Activated CD4-positive, alpha-beta memory T cell treated with anti-CD3 and anti-CD28 coated beads, Interleukin-2, amount 10 ng/mL, durations not matched to agents 7 days and 5 days (primary cell): ENCODE results near the gene SEC31A. TPM values are rescaled to one million over a fixed set of nuclear protein-coding genes. Genes with fewer than 3 reads are reported as not detected.
"Not testable (repeated sequence)": the region's sequence is repeated elsewhere in the genome, so short reads cannot be mapped to it uniquely, and the experiment has no call there.

Source experiments
- CTCF ChIA-PET: fragments of 350-600 bp; sonication (Branson Sonifier 250); formaldehyde crosslinking; loops from one replicate; lab custom pipeline; 2021; ENCODE audit warnings: antibody characterized with exemption, inconsistent platforms; lab: Charles Lee
- POLR2A ChIA-PET: fragments of 350-600 bp; sonication (Branson Sonifier 250); formaldehyde crosslinking; loops from one replicate; lab custom pipeline; 2021; ENCODE audit warnings: antibody characterized with exemption; lab: Charles Lee
- DNase-seq: peaks from one replicate; pipeline ENCODE4 v3.0.0-alpha.2; 2020
- H3K27ac Mint-ChIP-seq: one replicate; pipeline ENCODE4 v1.8.0; 2021; ENCODE audit warnings: mild to moderate bottlenecking, mixed read lengths
- H3K27me3 Mint-ChIP-seq: one replicate; pipeline ENCODE4 v1.8.0; 2021; ENCODE audit warnings: mixed read lengths
- H3K36me3 Mint-ChIP-seq: one replicate; pipeline ENCODE4 v1.8.0; 2021; ENCODE audit warnings: low read depth, mixed read lengths
- H3K4me1 Mint-ChIP-seq: one replicate; pipeline ENCODE4 v1.8.0; 2021; ENCODE audit warnings: mixed read lengths
- H3K4me3 Mint-ChIP-seq: one replicate; pipeline ENCODE4 v1.8.0; 2021; ENCODE audit warnings: mild to moderate bottlenecking, mixed read lengths
- H3K9me3 Mint-ChIP-seq: one replicate; pipeline ENCODE4 v1.8.0; 2021; ENCODE audit warnings: mixed read lengths
- total RNA-seq, 2 experiments: library from RNA; stranded (reverse); gene quantifications; one replicate each; pipeline ENCODE4 v1.2.3, GENCODE V29; 2021

The SEC31A gene
- total RNA-seq, 2 experiments from 2014 or later = 102 to 108 TPM

- DNase-seq = no peak
- Mint-ChIP-seq H3K9me3 (no peaks in the 10 kb centered on the region), H3K4me3 (no peak overlapping the region), H3K36me3 (peaks cover 51% of the 10 kb centered on the region), H3K4me1 (peaks cover 8% of the 10 kb centered on the region), H3K27me3 (no peaks in the 10 kb centered on the region), H3K27ac (no peak overlapping the region)
- ChIA-PET POLR2A (no interaction called here), CTCF (no interaction called here)
Observed at GRCh38 chr4:82818664-82819662, 72.0 kb downstream of the SEC31A start.

DNA sequence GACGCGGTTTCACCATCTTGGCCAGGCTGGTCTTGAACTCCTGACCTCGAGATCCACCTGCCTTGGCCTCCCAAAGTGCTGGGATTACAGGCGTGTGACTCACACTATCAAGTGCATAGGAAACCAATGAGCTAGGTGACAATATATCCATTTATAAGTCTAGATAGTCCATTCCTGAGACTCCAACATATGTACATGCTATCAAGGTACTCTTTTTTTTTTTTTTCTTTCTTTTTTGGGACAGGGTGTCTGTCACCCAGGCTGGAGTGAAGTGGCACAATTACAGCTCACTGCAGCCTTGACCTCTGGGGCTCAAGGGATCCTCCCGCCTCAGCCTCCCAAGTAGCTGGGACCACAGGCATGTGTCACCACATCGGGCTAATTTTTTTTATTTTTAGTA lies 74.1 kb downstream of the SEC31A start:
- H3K4me1 Mint-ChIP-seq = peaks cover 11% of the 10 kb centered on the region
- H3K36me3 Mint-ChIP-seq = peaks cover 36% of the 10 kb centered on the region
- H3K9me3 Mint-ChIP-seq, CTCF ChIA-PET, DNase-seq, H3K27me3 Mint-ChIP-seq, H3K27ac Mint-ChIP-seq, H3K4me3 Mint-ChIP-seq: not testable (repeated sequence)
- POLR2A ChIA-PET = interaction anchor here (0.6 kb wide), 1 partner anchor 275 kb away, joined by 3 read pairs; no protein-coding TSS in a partner anchor

GRCh38 chr4:82814034-82814433 lies 76.9 kb downstream of the SEC31A start:
- POLR2A ChIA-PET = no interaction called here
- Mint-ChIP-seq H3K4me1 (peaks cover 10% of the 10 kb centered on the region), H3K27me3 (no peaks in the 10 kb centered on the region), H3K36me3 (peaks cover 17% of the 10 kb centered on the region), H3K27ac (no peak overlapping the region), H3K9me3 (no peaks in the 10 kb centered on the region), H3K4me3 (no peak overlapping the region)
- DNase-seq = no peak
- CTCF ChIA-PET = no interaction called here

GRCh38 chr4:82811838-82812341 lies 79.1 kb downstream of the SEC31A start:
- peaks cover 4% of the 10 kb centered on the region for H3K4me1 Mint-ChIP-seq
- CTCF ChIA-PET = no interaction called here

GRCh38 chr4:82811392-82811791 lies 79.6 kb downstream of the SEC31A start:
- DNase-seq = no peak
- POLR2A ChIA-PET = no interaction called here
- peaks cover 4% of the 10 kb centered on the region for H3K4me1 Mint-ChIP-seq
- H3K36me3 Mint-ChIP-seq = peaks cover 3% of the 10 kb centered on the region
- H3K27me3 Mint-ChIP-seq = peaks cover 6% of the 10 kb centered on the region
- H3K27ac Mint-ChIP-seq = no peak overlapping the region
- CTCF ChIA-PET = no interaction called here
- H3K4me3 Mint-ChIP-seq = no peak overlapping the region
- no peaks in the 10 kb centered on the region for H3K9me3 Mint-ChIP-seq

More at GRCh38 chr4:82811838-82812341, 79.1 kb downstream of the SEC31A start:
- Mint-ChIP-seq H3K27ac (no peak overlapping the region), H3K27me3 (peaks cover 6% of the 10 kb centered on the region), H3K4me3 (no peak overlapping the region), H3K36me3 (peaks cover 6% of the 10 kb centered on the region), H3K9me3 (no peaks in the 10 kb centered on the region)
- POLR2A ChIA-PET = no interaction called here
- no peak for DNase-seq

GRCh38 chr4:82810176-82810575 lies 80.8 kb downstream of the SEC31A start:
- Mint-ChIP-seq H3K9me3 (no peaks in the 10 kb centered on the region), H3K4me3 (no peak overlapping the region), H3K36me3 (peaks cover under 1% of the 10 kb centered on the region), H3K27me3 (peaks cover 6% of the 10 kb centered on the region), H3K4me1 (peaks cover 4% of the 10 kb centered on the region), H3K27ac (no peak overlapping the region)
- DNase-seq = no peak
- CTCF ChIA-PET = no interaction called here
- POLR2A ChIA-PET = no interaction called here

- H3K27ac Mint-ChIP-seq = no peak overlapping the region
- ChIA-PET POLR2A (no interaction called here), CTCF (no interaction called here)
- peaks cover 6% of the 10 kb centered on the region for H3K27me3 Mint-ChIP-seq
- peaks cover 4% of the 10 kb centered on the region for H3K4me1 Mint-ChIP-seq
- no peak overlapping the region for H3K4me3 Mint-ChIP-seq
- no peak for DNase-seq
- H3K36me3 Mint-ChIP-seq = no peaks in the 10 kb centered on the region
- no peaks in the 10 kb centered on the region for H3K9me3 Mint-ChIP-seq
Observed at GRCh38 chr4:82809619-82810018, 81.3 kb downstream of the SEC31A start.

- H3K36me3 Mint-ChIP-seq = no peaks in the 10 kb centered on the region
- H3K4me3 Mint-ChIP-seq = no peak overlapping the region
- no peak for DNase-seq
- ChIA-PET CTCF (no interaction called here), POLR2A (no interaction called here)
- no peaks in the 10 kb centered on the region for H3K9me3 Mint-ChIP-seq
- H3K27me3 Mint-ChIP-seq = peaks cover 42% of the 10 kb centered on the region
- H3K27ac Mint-ChIP-seq = no peak overlapping the region
- peaks cover 11% of the 10 kb centered on the region for H3K4me1 Mint-ChIP-seq
Observed at GRCh38 chr4:82803746-82804145, 87.2 kb downstream of the SEC31A start.

DNA sequence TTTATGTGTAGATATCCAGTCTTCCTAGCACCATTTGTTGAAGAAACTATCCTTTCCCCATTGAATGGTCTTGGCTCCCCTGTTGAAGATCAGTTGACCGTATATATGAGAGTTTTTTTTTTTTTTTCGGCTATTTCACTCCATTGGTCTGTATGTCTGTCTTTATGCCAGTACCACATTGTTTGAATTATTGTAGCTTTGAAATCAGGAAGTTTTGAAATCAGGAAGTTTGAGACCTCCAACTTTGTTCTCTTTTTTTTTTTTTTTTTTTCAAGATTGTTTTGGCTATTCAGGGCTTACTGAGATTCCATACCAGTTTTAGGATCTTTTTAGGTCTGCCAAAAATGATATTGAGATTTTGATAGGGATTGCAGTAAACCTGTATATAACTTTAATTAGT lies 88.0 kb downstream of the SEC31A start:
- H3K36me3 Mint-ChIP-seq = no peaks in the 10 kb centered on the region
- H3K9me3 Mint-ChIP-seq = no peaks in the 10 kb centered on the region
- H3K27me3 Mint-ChIP-seq = peaks cover 41% of the 10 kb centered on the region
- H3K4me3 Mint-ChIP-seq = no peak overlapping the region
- ChIA-PET CTCF (no interaction called here), POLR2A (no interaction called here)
- H3K4me1 Mint-ChIP-seq = peaks cover 11% of the 10 kb centered on the region
- DNase-seq = no peak
- no peak overlapping the region for H3K27ac Mint-ChIP-seq

- Mint-ChIP-seq H3K36me3 (no peaks in the 10 kb centered on the region), H3K27me3 (peaks cover 48% of the 10 kb centered on the region), H3K4me1 (peaks cover 16% of the 10 kb centered on the region), H3K4me3 (no peak overlapping the region), H3K9me3 (no peaks in the 10 kb centered on the region), H3K27ac (no peak overlapping the region)
- DNase-seq = no peak
- ChIA-PET POLR2A (interaction anchor here (0.6 kb wide), 1 partner anchor 11 kb away, joined by 3 read pairs; no protein-coding TSS in a partner anchor), CTCF (no interaction called here)
Observed at GRCh38 chr4:82801910-82802521, 88.9 kb downstream of the SEC31A start.

DNA sequence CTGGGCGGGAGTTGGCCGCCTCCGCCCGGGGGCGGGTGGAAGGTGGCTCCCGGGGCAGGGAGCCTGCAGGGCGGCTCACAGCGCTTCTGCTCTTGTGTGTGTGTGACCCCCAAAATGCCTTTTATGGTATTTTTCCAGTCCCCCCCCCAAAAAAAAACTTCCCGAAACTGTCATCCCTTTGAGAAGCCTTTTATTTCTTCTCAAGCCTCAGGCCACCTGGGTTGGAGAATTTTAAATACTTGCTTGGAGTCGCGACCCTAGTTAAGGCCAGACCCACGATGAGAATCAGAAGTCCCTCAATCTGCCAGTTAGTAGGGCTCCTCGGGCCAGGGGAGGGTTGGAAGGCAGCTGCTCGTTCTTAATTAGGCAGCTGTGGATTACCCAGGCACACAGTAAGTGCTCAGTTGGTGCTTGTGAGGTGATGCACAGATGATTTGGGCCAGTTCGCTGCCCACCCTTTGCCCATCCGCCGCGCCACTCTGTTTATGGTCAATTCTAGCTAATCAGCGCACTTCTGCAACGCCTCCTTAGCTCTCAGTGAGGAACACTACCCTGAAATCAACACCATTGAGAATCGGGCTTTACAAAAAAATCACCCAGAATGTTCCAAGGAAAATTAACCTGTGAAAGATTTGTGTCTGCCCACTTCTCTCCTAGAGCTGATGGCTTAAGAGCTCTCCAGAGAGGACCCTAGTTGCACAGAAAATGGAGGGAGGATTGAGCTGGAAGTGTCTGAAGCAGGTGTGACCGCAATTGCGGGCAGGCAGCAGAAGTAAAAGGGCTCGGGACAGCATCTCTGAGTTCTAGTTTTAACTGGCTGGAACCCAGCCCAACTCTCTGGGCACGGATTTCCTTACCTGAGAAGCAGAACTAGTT lies 91.7 kb downstream of the SEC31A start:
- no peak overlapping the region for H3K27ac Mint-ChIP-seq
- H3K27me3 Mint-ChIP-seq = peaks cover 61% of the 10 kb centered on the region
- peaks cover 16% of the 10 kb centered on the region for H3K4me1 Mint-ChIP-seq
- peak overlapping the region; percentile 51 for H3K4me3 Mint-ChIP-seq
- CTCF ChIA-PET = interaction anchor here (0.6 to 0.9 kb wide), 3 partner anchors 9 to 530 kb away, joined by 3 read pairs; no protein-coding TSS in a partner anchor
- no peaks in the 10 kb centered on the region for H3K9me3 Mint-ChIP-seq
- no peaks in the 10 kb centered on the region for H3K36me3 Mint-ChIP-seq
- POLR2A ChIA-PET = interaction anchor here (1.3 kb wide), 1 partner anchor 19 kb away, joined by 3 read pairs; no protein-coding TSS in a partner anchor
- DNase-seq = no peak

DNA sequence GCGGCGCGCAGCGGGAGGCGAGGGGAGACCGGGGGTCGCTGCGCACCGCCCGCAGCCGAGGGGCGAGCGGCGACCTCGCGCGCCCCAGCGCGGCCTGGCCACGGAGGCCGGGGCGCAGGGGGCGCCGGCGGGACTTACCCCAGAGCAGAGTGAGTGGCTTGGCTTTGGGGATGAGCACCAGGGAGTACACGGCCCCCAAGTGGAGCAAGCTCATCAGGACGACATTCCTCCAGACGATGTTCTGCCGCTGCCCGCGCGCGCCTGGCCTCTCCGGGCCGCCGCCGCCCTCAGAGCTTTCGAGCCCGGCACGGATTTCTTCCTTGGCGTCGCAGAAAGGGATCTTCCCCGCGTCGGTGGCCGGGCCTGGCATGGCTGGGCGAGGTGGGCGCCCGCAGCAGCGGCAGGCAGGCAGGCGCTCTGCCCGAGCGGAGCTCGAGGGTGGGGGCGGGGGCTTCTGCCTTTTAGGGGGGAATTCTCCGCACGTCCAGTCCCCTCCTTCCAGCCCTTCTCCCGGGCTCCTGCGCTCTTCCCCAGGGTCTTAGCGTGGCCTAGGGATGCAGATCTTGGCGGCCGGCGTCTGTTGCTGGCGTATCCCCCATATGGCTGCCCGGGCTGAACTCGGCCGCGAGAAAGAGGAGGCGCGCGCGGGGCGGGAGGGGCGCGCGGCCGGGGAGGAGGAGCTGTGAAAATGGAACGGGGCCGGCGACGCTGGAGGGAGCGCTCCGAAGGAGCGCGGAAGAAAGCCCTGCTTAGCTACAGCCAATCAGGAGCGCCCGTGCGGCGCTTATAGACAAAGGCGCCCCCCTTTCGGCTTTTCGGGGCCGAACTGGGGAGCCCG lies 92.6 kb downstream of the SEC31A start, which contains the start of gene SCD5:
SCD5 (minus strand) TSS at position 629 of the 838 bp plus-strand sequence; CDS start at position 370, 259 bp downstream.
- DNase-seq = peak; percentile 40
- Mint-ChIP-seq H3K9me3 (no peaks in the 10 kb centered on the region), H3K4me1 (peaks cover 16% of the 10 kb centered on the region), H3K27ac (no peak within 1 kb of the TSS), H3K36me3 (no peaks in the 10 kb centered on the region), H3K4me3 (peak within 1 kb of the TSS; percentile 63), H3K27me3 (peaks cover 67% of the 10 kb centered on the region)
- ChIA-PET CTCF (no interaction called here), POLR2A (interaction anchor here (1.3 kb wide), 1 partner anchor 20 kb away, joined by 3 read pairs; no protein-coding TSS in a partner anchor)
